ENCODE measurements around the gene KRT76.

The KRT76 gene

DNA sequence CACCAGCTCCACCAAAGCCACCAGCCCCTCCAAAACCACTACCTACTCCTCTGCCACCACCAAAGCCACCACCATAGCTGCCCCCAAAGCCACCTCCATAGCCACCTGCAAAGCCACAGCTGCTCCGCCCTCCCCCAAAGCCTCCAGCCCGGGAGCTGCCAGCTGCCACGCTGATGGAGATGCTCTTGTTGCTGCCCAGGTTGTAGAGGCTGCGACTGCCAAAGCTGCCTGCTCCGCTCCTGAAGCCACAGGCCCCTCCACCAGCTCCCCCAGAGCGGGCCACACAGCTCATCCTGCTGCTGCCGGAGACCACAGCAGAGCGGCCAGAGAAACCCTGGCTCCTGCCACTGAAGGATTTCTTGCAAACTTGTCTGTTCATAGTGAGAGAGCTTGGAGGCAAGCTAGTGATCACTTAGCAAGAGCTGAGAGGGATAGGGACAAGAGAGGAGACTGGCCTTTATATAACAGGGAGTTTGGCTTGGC lies at the start of gene KRT76:
KRT76 (minus strand) TSS at position 433 of the 483 bp plus-strand sequence; CDS start at position 379, 54 bp downstream.
- ChIA-PET POLR2A (no interaction called here), CTCF (interaction anchor here (1.5 kb wide), 1 partner anchor 13 kb away, joined by 3 read pairs; no protein-coding TSS in a partner anchor)

DNA sequence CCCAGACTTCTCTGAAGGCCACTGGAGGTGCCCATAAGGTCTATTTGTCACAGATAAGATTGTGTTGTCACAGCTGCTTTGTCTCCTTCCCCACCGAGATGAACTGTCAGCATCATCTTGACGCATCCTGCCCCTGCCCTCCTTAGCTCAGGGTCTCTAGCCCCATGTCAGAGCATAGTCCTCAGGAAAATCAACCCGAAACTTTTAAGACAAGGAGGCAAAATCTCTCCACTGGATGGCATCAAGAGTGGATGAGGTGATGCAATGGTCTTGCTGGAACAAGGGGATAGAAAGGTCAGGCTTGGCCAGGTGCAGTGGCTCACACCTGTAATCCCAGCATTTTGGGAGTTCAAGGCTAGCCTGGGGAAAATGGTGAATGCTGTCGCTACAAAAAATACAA lies 48.8 kb upstream of the KRT76 start:
- no peak for DNase-seq (ENCODE audit: extremely low spot score)
- CTCF ChIA-PET = no interaction called here
- POLR2A ChIA-PET = no interaction called here
- TF ChIP-seq, protein P1, sequence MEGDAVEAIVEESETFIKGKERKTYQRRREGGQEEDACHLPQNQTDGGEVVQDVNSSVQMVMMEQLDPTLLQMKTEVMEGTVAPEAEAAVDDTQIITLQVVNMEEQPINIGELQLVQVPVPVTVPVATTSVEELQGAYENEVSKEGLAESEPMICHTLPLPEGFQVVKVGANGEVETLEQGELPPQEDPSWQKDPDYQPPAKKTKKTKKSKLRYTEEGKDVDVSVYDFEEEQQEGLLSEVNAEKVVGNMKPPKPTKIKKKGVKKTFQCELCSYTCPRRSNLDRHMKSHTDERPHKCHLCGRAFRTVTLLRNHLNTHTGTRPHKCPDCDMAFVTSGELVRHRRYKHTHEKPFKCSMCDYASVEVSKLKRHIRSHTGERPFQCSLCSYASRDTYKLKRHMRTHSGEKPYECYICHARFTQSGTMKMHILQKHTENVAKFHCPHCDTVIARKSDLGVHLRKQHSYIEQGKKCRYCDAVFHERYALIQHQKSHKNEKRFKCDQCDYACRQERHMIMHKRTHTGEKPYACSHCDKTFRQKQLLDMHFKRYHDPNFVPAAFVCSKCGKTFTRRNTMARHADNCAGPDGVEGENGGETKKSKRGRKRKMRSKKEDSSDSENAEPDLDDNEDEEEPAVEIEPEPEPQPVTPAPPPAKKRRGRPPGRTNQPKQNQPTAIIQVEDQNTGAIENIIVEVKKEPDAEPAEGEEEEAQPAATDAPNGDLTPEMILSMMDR (IDR thresholded peaks at IDR 0.05; ENCODE audit: control extremely low read depth, extremely low read depth, low read depth, missing control alignments) = no peak

More for the DNA sequence above, at the start of gene KRT76:
- no peak for DNase-seq (ENCODE audit: extremely low spot score)
- TF ChIP-seq, protein P1 (IDR thresholded peaks at IDR 0.05; ENCODE audit: control extremely low read depth, extremely low read depth, low read depth, missing control alignments) = no peak

DNA sequence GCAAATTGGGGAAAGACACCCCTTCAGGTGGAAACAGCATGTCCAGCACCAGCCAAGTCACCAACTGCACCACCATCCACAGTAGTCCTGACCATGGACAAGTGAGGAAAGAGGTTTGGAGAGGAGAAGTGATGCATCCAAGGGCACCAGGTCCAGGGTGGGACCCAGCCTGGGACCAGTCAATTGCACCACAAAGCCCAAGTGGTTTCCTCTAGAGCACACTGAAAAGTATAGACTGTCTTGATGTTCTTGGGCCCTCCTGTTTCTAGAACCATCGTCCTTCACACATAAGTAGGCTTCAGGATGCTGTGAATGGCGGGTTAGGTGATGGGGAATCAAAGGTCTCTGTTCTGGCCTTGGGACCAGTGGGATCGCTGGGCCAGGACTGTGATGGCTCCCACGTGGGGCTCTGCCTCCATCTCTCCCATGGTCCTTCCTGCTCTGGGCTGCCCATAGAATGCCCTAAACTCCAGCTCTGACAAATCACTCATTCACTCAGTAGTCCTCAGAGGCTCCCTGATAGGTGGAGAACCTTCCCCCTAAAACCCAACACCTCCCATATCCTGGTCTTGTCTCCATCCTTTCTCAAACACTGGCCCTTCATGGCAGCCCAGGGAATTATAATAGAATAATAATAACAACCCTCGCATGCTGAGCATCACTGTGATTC lies 47.7 kb upstream of the KRT76 start:
- TF ChIP-seq, protein P1 (IDR thresholded peaks at IDR 0.05; ENCODE audit: control extremely low read depth, extremely low read depth, low read depth, missing control alignments) = no peak
- ChIA-PET CTCF (no interaction called here), POLR2A (no interaction called here)
- DNase-seq (ENCODE audit: extremely low spot score) = no peak

DNA sequence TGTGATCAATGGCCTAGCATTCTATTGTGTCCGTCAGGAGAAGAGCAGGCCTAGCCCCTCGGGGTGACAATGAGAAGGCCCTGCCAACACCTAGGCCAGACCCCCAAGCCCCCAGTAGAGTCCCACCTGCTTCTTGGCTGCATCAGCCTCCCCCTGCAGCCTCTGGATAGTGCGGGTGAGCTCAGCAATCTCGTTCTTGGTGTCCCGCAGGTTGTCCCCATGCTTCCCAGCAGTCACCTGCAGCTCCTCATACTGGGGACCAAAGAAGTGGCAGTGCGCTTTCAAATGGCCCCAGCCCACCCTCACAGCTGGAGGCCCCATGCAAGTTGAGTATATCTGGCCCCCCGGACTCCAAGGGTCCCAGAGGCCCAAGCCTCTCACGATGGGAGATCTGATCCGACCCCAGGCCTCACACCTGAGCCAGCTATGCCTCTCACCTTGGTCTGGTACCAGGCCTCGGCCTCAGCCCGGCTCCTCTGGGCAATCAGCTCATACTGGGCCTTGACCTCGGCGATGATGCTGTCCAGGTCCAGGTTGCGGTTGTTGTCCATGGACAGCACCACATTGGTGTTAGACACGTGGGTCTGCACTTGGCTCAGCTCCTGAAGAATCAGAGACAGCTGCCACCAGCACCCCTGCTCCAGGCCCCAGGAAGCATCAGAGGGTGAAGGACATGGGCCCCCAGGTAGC lies 46.8 kb upstream of the KRT76 start:
- ChIA-PET CTCF (interaction anchor here (1.4 kb wide), 1 partner anchor 61 kb away, joined by 4 read pairs; no protein-coding TSS in a partner anchor), POLR2A (no interaction called here)
- TF ChIP-seq, protein P1 (IDR thresholded peaks at IDR 0.05; ENCODE audit: control extremely low read depth, extremely low read depth, low read depth, missing control alignments) = no peak
- no peak for DNase-seq (ENCODE audit: extremely low spot score)

DNA sequence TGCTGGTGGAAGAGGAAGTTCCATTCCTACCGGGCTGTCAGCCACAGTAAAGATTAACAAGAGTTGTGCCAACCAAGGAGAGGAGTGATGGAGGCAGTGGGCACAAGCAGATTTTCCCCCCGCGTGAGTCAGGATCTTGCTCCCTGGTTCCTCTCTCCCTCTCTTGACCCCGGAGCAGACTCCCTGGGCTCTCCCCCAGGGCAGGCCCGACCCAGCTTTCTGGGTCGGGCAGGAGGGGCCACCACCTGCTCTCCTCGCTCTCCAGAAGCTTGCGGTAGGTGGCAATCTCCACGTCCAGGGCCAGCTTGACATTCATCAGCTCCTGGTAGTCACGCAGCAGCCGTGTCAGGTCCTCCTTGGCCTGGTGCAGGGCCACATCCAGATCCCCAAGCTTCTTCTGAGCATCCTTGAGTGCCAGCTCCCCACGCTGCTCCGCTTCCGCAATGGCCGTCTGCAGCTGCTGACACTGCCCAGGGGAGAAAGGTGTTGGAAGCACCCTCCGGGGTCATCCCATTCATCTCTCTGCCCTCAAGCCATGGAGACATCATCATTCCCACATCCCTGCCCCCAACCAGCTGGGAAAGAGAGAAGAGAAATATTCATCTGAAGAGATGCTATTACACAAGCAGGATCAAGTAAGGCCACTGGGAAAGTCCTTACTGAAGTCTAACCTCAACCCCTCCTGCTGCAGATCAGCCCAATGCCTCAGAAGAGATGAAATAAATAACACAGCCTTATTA lies 45.8 kb upstream of the KRT76 start:
- TF ChIP-seq, protein P1 (IDR thresholded peaks at IDR 0.05; ENCODE audit: control extremely low read depth, extremely low read depth, low read depth, missing control alignments) = no peak
- DNase-seq (ENCODE audit: extremely low spot score) = no peak
- CTCF ChIA-PET = interaction anchor here (1.4 kb wide), 1 partner anchor 62 kb away, joined by 4 read pairs; no protein-coding TSS in a partner anchor
- POLR2A ChIA-PET = no interaction called here
